Caco-2 (cell line): ENCODE measurements around the gene ESD. TPM values are rescaled to one million over a fixed set of nuclear protein-coding genes. Genes with fewer than 3 reads are reported as not detected.
A peak's percentile ranks its signal among the peaks of the same experiment; 100 is the strongest.

Source experiments
- BruUV-seq: library from RNA; stranded (reverse); fragments of 400-500 nt; replicated peaks from 2 replicates; lab custom pipeline; 2021; lab: Mats Ljungman, UMichigan
- CTCF ChIA-PET: fragments of 300-600 bp; sonication (Branson Sonifier 250); formaldehyde crosslinking; loops from one replicate; lab custom pipeline; 2022; ENCODE audit warnings: antibody characterized with exemption; lab: Charles Lee
- POLR2A ChIA-PET: fragments of 300-600 bp; sonication (Branson Sonifier 250); formaldehyde crosslinking; loops from one replicate; lab custom pipeline; 2022; ENCODE audit warnings: antibody characterized with exemption; lab: Charles Lee
- DNase-seq, 2 experiments: peaks; one replicate each; pipeline versions ENCODE4 v3.0.0 to v3.0.0-alpha.2; 2020 to 2022
- H3K27me3 ChIP-seq: replicated peaks from 2 replicates; pipeline ENCODE4 v1.6.0; 2011; ENCODE audit warnings: low read length; ENCODE audit not compliant: control insufficient read depth, insufficient read depth
- H3K36me3 ChIP-seq: 2 replicates; pipeline ENCODE4 v1.5.1; 2011; ENCODE audit warnings: low read length; ENCODE audit not compliant: control insufficient read depth, insufficient read depth
- H3K4me1 ChIP-seq: fragments of 250-450 bp; sonication (Bioruptor Pico); 2 replicates; pipeline ENCODE4 v1.5.1; 2020; ENCODE audit warnings: mild to moderate bottlenecking
- H3K4me3 ChIP-seq: 2 replicates; pipeline ENCODE4 v1.5.1; 2011; ENCODE audit warnings: low read depth, mild to moderate bottlenecking, control low read depth, low read length
- H3K9me3 ChIP-seq: fragments of 250-450 bp; sonication (Bioruptor Pico); 2 replicates; pipeline ENCODE4 v1.5.1; 2020; ENCODE audit warnings: mild to moderate bottlenecking, moderate library complexity
- H3K27ac Mint-ChIP-seq: one replicate; pipeline ENCODE4 v1.8.0; 2022; ENCODE audit warnings: mixed read lengths; ENCODE audit not compliant: unreplicated experiment
- H3K27me3 Mint-ChIP-seq: one replicate; pipeline ENCODE4 v1.8.0; 2022; ENCODE audit warnings: mixed read lengths; ENCODE audit not compliant: insufficient read depth, unreplicated experiment
- H3K36me3 Mint-ChIP-seq: one replicate; pipeline ENCODE4 v1.8.0; 2022; ENCODE audit warnings: mild to moderate bottlenecking, mixed read lengths; ENCODE audit not compliant: insufficient read depth, unreplicated experiment
- H3K4me1 Mint-ChIP-seq: one replicate; pipeline ENCODE4 v1.8.0; 2022; ENCODE audit warnings: low read depth, mixed read lengths; ENCODE audit not compliant: unreplicated experiment
- H3K4me3 Mint-ChIP-seq: one replicate; pipeline ENCODE4 v1.8.0; 2022; ENCODE audit warnings: mild to moderate bottlenecking, moderate library complexity, mixed read lengths; ENCODE audit not compliant: unreplicated experiment
- H3K9me3 Mint-ChIP-seq: one replicate; pipeline ENCODE4 v1.8.0; 2022; ENCODE audit warnings: mixed read lengths; ENCODE audit not compliant: unreplicated experiment
- CTCF ChIP-seq, 2 experiments: fragments of 200-600 bp in 1 of 2; IDR thresholded peaks; 1 replicate in 1 of 2; 2 replicates in 1 of 2; pipeline versions ENCODE4 v1.5.1 to v1.8.0; 2011 to 2022; ENCODE audit warnings: antibody characterized with exemption in 1 of 2, control low read depth in 1 of 2, inconsistent platforms in 1 of 2, low read depth in 1 of 2, low read length in 1 of 2, mild to moderate bottlenecking in 1 of 2, moderate library complexity in 1 of 2; ENCODE audit not compliant: insufficient read depth in 1 of 2, severe bottlenecking in 1 of 2, unreplicated experiment in 1 of 2
- intact Hi-C: fragments of 100-400 bp; cut with micrococcal nuclease; formaldehyde crosslinking; loops from one replicate; pipeline ENCODE4 v1.10.0; 2022; ENCODE audit not compliant: unreplicated experiment
- total RNA-seq: library from RNA; stranded (reverse); gene quantifications from 2 replicates; pipeline ENCODE4 v1.2.3, GENCODE V29; 2022

The ESD gene
- total RNA-seq, 1 experiment from 2014 or later, result 119 TPM

- DNase-seq, result peak in 1 of 2 experiments; percentile 56
- ChIA-PET CTCF (interaction anchor here (1.0 kb wide), 1 partner anchor 628 kb away, joined by 3 read pairs; no protein-coding TSS in a partner anchor), POLR2A (no interaction called here)
- no peak overlapping the region for H3K27ac Mint-ChIP-seq
- no peaks in the 10 kb centered on the region for H3K4me1 Mint-ChIP-seq
- no peaks in the 10 kb centered on the region for H3K36me3 Mint-ChIP-seq
- H3K4me3 ChIP-seq, result no peak overlapping the region
- intact Hi-C loops, result loop anchor here (1.0 to 5.0 kb wide), 3 partner anchors 143 to 943 kb away; no protein-coding TSS in a partner anchor
- no peaks in the 10 kb centered on the region for H3K9me3 Mint-ChIP-seq
- no peaks in the 10 kb centered on the region for H3K4me1 ChIP-seq
- no peaks in the 10 kb centered on the region for H3K9me3 ChIP-seq
- no TSS peak for BruUV-seq
- no peaks in the 10 kb centered on the region for H3K27me3 ChIP-seq
- no peak overlapping the region for H3K4me3 Mint-ChIP-seq
- peaks cover 14% of the 10 kb centered on the region for H3K27me3 Mint-ChIP-seq
- no peaks in the 10 kb centered on the region for H3K36me3 ChIP-seq
- peak; percentile 77 to 86 for TF ChIP-seq CTCF (IDR thresholded peaks at IDR 0.05; ENCODE audit: insufficient read depth in 1 of 2, low read depth in 1 of 2, low read length in 1 of 2, severe bottlenecking in 1 of 2, unreplicated experiment in 1 of 2)
These were observed 34.7 kb upstream of the ESD start for GRCh38 chr13:46831588-46832194.

GRCh38 chr13:46830405-46831005, 33.5 kb upstream of the ESD start:
- Mint-ChIP-seq H3K4me1 (no peaks in the 10 kb centered on the region), H3K9me3 (no peaks in the 10 kb centered on the region), H3K36me3 (no peaks in the 10 kb centered on the region), H3K27ac (no peak overlapping the region), H3K27me3 (peaks cover 14% of the 10 kb centered on the region), H3K4me3 (no peak overlapping the region)
- no peak overlapping the region for H3K4me3 ChIP-seq
- H3K4me1 ChIP-seq, result no peaks in the 10 kb centered on the region
- no peaks in the 10 kb centered on the region for H3K9me3 ChIP-seq
- no peak for DNase-seq
- H3K36me3 ChIP-seq, result no peaks in the 10 kb centered on the region
- no peaks in the 10 kb centered on the region for H3K27me3 ChIP-seq
- no peak for TF ChIP-seq CTCF (IDR thresholded peaks at IDR 0.05; ENCODE audit: insufficient read depth in 1 of 2, low read depth in 1 of 2, low read length in 1 of 2, severe bottlenecking in 1 of 2, unreplicated experiment in 1 of 2)
- POLR2A ChIA-PET, result no interaction called here
- no TSS peak for BruUV-seq
- intact Hi-C loops, result loop anchor here (1.0 to 5.0 kb wide), 3 partner anchors 144 to 944 kb away; no protein-coding TSS in a partner anchor
- CTCF ChIA-PET, result interaction anchor here (1.0 kb wide), 1 partner anchor 629 kb away, joined by 3 read pairs; no protein-coding TSS in a partner anchor

- no TSS peak for BruUV-seq
- POLR2A ChIA-PET, result no interaction called here
These were observed 25.6 kb upstream of the ESD start for GRCh38 chr13:46822551-46822950.

More at GRCh38 chr13:46822551-46822950, 25.6 kb upstream of the ESD start:
- H3K36me3 ChIP-seq, result no peaks in the 10 kb centered on the region
- Mint-ChIP-seq H3K4me3 (no peak overlapping the region), H3K36me3 (no peaks in the 10 kb centered on the region), H3K4me1 (no peaks in the 10 kb centered on the region), H3K9me3 (no peaks in the 10 kb centered on the region), H3K27ac (no peak overlapping the region), H3K27me3 (peaks cover 17% of the 10 kb centered on the region)
- no peaks in the 10 kb centered on the region for H3K27me3 ChIP-seq
- no peak for TF ChIP-seq CTCF (IDR thresholded peaks at IDR 0.05; ENCODE audit: insufficient read depth in 1 of 2, low read depth in 1 of 2, low read length in 1 of 2, severe bottlenecking in 1 of 2, unreplicated experiment in 1 of 2)
- no peak overlapping the region for H3K4me3 ChIP-seq
- CTCF ChIA-PET, result no interaction called here
- no peaks in the 10 kb centered on the region for H3K9me3 ChIP-seq
- intact Hi-C loops, result no loop called here
- DNase-seq, result no peak
- no peaks in the 10 kb centered on the region for H3K4me1 ChIP-seq
